Measurements from ENCODE around the gene SLC38A4.
"Not testable (repeated sequence)": the region's sequence is repeated elsewhere in the genome, so short reads cannot be mapped to it uniquely, and the experiment has no call there.

Gene SLC38A4

DNA sequence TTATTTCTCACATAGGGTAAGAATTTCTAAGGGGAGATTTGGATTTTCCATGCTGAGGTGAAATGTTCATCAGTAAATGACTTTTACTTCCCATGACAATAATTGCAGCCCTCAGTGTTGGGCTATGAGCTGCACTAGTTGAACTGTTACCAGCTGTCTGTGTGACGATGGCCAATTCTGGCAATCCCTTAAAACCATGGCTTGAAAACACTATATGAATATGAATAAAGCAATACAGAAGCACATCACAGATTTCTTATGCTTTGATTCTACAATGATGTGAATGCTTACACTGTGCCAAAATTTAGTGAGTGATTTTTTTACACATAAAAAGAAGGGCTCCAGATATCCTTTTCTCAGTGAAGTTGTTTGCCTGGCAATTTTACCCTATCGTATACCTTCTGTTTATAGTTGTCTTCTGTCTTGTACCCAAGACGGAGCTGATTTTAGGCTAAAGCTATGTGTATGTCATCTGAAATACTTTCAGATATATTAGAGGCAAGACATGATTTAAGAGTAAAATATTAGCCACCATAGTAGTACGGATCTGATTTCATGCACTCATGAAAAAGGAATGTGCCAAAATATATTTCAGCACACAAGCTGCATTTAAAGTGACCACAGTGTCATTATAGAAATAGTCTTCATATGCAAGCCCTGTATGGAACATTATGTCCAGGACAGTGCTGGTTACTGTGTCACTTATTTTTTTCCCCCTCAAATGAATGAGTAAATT, 52.0 kb downstream of the SLC38A4 start:
- no peak for DNase-seq

DNA sequence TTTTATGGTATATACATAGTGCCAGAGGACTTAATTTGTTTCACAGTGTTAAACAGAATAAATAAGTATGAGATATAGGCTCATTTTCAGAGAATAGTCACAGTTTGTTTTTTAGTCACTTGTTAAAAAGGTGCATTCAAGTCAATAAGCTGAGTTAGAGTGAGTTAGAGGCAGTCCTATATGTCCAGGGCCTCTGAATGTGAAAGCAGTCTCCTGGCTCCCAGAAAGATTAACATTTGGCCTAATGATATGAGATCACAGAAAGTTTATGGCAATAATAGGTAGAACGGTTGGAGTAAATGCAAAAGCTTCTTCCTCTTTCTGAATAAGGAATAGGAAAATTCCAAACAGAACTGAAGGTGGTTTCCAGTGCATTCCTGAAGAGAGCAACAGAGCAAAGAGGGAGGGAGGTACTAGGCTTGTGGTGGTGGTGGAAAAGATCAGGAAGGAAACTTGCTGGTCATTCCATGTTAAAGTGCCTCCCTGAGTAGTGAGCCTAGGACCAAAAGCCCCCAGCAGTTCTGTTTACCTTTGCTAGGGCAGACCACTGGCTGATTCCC, 54.4 kb downstream of the SLC38A4 start:
- DNase-seq, result no peak

DNA sequence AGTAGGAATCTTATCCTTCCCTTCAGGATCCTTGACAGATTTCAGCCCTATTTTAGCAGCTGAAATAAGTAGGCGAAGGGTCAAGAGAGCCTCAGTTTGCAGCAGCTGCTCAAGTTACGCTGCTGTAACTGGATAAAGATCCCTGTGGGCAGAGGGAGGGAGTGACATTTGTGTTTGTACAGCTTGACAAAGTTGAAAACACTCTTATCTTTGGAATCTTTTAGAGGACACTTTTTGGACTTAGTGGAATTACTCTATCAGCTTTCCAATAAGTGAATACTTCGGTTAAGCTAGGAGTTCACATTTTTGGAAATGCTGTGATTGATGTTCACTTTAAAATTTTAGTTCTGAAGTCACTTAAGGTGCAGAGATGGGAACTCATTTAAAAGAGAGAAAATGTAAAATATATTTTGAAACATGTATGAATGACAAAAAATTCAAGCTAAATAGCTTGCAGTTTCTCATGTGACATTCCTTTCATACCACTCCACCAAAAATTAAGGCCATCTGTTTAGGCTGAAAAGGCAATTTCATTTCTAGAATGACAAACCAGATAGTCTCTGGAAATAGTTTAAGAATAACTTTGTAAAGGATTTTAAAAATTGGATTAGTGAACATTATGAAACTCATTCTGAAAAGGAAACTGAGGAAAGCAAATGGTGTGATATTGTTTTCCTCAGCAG, 55.2 kb downstream of the SLC38A4 start:
- DNase-seq, result peak; percentile 37 to 42

- DNase-seq, result no peak
Measured at GRCh38 chr12:46764005-46764404, 61.8 kb downstream of the SLC38A4 start.

DNA sequence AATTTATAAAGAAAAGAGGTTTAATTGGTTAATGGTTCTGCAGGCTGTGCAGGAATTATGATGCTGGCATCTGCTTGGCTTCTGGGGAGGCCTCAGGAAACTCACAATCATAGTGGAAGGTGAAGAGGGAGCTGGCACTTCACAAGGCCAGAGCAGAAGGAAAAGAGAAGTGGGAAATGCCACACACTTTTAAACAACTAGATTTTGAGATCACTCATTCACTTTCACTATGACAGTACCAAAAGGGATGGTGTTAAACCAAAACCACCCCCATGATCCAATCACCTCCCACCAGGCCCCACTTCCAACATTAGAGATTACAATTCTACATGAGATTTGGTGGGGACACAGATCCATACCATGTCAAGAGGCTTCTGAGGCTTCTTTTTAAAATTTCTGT, 62.6 kb downstream of the SLC38A4 start:
- DNase-seq, result no peak

GRCh38 chr12:46754550-46754949, 71.2 kb downstream of the SLC38A4 start:
- DNase-seq, result no peak

- no peak for DNase-seq
Measured at GRCh38 chr12:46752396-46752795, 73.4 kb downstream of the SLC38A4 start.

DNA sequence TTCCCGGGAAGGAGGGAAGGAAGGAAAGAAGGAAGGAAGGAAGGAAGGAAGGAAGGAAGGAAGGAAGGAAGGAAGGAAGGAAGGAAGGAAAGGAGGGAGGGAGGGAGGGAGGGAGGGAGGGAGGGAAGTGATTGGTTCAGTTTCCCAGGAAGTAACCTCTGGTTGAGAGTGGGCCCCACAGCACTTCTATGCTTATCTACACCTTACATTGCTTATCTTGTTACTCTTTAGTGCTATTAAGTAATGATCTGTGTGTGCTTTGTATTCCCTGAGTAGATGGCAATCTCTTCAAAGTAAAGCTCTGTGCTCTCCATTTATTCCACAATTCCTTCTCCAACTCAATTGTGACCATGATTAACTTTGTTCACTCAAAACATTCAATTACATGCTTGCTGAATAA, 74.6 kb downstream of the SLC38A4 start:
- DNase-seq, result no peak

- DNase-seq, result no peak
Measured at GRCh38 chr12:46749322-46749721, 76.5 kb downstream of the SLC38A4 start.

- DNase-seq, result no peak
Measured at GRCh38 chr12:46744283-46744682, 81.5 kb downstream of the SLC38A4 start.

- no peak for DNase-seq
Measured at GRCh38 chr12:46743456-46743855, 82.3 kb downstream of the SLC38A4 start.

DNA sequence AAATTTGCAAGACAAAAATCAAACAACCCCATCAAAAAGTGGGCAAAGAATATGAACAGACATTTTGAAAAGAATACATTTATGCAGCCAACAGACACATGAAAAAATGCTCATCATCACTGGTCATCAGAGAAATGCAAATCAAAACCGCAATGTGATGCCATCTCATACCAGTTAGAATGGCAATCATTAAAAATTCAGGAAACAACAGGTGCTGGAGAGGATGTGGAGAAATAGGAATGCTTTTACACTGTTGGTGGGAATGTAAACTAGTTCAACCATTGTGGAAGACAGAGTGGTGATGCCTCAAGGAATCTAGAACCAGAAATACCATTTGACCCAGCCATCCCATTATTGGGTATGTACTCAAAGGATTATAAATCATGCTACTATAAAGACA, 83.5 kb downstream of the SLC38A4 start:
- DNase-seq, result not testable (repeated sequence)

GRCh38 chr12:46725332-46725731, 100.5 kb downstream of the SLC38A4 start:
- no peak for DNase-seq

DNA sequence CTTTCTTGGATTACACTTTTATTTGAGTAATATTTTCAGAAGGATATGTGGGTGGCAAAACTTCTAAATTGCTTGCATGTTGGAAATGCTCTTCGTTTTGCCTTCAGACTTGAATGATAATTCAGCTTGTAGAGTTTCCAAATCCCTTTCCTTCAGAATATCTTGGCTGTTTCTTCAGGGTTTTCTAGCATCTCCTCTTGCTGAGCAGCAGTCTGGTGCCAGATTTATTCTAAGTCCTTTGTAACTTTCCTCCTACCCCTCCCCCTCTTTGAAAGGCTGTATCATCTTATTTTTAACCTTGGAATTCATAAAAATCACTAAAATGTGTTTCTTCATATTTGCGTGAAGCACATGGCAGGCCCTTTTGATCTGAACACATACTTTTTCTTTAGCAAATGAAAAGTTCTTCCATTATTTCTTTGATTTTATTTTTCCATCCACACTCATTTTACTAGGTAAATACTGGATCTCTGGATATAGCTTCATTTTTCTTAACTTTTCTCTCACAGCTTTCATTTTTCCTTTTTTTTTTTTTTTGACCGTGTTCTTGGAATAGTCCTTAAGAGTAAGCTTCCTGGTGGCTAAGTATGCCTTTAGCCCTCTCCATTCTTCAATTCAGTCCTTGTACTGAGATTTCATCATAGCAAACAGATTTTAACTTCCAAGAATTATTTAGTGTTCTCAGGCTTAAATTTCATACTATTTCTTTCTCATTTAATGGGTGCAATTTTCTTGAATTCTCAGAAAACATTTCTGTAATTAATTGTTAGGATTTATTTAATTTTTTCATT, 102.0 kb downstream of the SLC38A4 start:
- DNase-seq, result no peak

DNA sequence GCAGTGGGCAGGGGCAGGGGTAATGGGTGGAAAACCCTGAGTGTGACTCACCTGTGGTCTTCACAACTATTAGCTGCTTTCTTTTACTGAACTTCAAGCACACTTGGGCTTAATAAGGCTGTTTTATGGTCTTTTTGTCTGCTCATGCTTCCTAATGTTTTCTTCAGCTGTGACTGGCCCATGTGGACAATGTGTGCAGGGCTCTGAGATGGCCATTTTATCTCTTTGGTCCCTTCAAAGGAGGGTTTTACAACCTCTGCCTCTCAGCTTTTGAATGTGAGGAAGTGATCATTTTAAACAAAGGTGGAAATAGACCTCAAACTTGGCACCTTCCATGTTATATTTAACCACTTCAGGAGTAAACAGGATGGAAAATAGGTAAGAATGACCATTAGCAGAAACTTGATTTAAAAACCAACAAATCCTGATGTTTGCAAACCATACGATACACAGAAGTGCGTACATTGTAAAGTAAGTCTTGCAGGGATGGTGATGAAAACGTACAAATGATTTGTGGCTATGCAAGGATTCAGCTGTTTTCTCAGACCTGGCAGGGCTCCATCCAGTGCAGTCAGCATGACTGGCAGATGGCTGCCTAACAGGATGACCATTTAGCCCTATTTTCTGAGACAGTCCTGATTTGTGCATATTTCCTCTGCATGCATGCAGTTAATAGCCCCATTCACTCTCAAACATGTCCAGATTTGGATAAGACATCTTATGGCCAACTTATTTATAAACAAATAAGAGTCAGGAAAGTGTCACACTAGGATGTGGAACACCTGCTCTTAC, 103.2 kb downstream of the SLC38A4 start:
- DNase-seq, result peak; percentile 58 to 61

- DNase-seq, result no peak
Measured at GRCh38 chr12:46718495-46718894, 107.3 kb downstream of the SLC38A4 start.

DNA sequence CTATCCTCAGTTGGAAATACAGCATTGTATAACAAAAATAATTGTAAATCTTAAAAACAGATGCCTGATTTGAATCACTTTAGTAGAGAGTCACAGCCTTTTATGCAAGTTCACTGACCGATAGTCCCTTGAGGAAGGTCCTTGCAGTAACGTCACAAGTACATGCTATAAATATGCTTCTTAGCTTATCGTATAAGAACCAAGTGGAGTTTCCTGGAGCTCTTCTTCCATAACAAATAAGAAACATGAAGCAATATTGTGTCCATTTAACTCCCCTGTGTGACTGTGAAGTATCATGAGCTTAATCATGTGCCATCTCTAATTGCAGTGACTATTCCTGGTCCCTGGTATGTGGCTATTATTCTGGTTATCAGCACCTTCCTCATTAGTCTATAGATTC, 107.9 kb downstream of the SLC38A4 start:
- DNase-seq, result no peak

DNA sequence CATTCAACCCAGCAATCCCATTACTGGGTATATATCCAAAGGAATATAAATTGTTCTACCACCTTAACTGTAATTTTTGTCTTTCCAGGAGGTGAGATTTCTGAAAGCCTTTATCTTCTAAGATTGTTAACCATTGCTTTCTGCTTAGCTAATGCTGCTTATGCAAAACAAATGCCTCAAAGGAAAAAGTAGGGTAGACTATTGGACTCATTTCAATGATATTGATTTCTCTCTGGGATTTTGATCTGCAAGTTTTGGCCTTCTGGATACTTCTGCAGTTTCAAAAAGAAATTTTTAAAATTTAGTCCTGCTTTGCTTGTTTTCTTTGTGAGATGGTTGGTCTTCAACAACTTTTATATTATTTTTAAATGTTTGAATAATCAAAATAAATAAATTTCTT, 108.6 kb downstream of the SLC38A4 start:
- no peak for DNase-seq
